ENCODE data around the gene SLC20A1. TPM values are rescaled to one million over a fixed set of nuclear protein-coding genes. Genes with fewer than 3 reads are reported as not detected.

The SLC20A1 gene
- total RNA-seq, 1 donor from 2014 or later = 51.1 TPM

Other genes starting within 250 kb of the SLC20A1 start
- gene RGPD8, start 212.3 kb upstream of the SLC20A1 start, total RNA-seq = 36.2 TPM
- gene TTL, start 163.8 kb upstream of the SLC20A1 start, total RNA-seq = 36.7 TPM
- gene POLR1B, start 103.5 kb upstream of the SLC20A1 start, total RNA-seq = 18.1 TPM
- 21.2 TPM for gene CHCHD5, start 61.3 kb upstream of the SLC20A1 start, total RNA-seq
- not detected for gene NT5DC4, start 75.1 kb downstream of the SLC20A1 start, total RNA-seq
- gene CKAP2L, start 118.7 kb downstream of the SLC20A1 start, total RNA-seq = 0.62 TPM
- gene IL1A, start 138.6 kb downstream of the SLC20A1 start, total RNA-seq = 0.18 TPM
- 23.6 TPM for gene IL1B, start 190.8 kb downstream of the SLC20A1 start, total RNA-seq

Data from sciatic nerve (tissue), 1 donor.